ENCODE results near the gene MORN4.

The MORN4 gene

GRCh38 chr10:97572214-97572989, 60.9 kb downstream of the MORN4 start, which contains the start of gene ANKRD2:
TSS of gene ANKRD2 (plus strand) at chr10:97572779. CDS start at chr10:97572789, 10 bp downstream.
- peak; percentile 30 for DNase-seq

GRCh38 chr10:97571622-97572021, 61.7 kb downstream of the MORN4 start:
- DNase-seq, result no peak

- DNase-seq, result no peak
Observed at GRCh38 chr10:97570789-97571471, 62.4 kb downstream of the MORN4 start.

- DNase-seq, result no peak
Observed at GRCh38 chr10:97570146-97570788, 63.0 kb downstream of the MORN4 start.

GRCh38 chr10:97567891-97568290, 65.4 kb downstream of the MORN4 start:
- no peak for DNase-seq

- no peak for DNase-seq
Observed at GRCh38 chr10:97566336-97566996, 66.8 kb downstream of the MORN4 start.

GRCh38 chr10:97564776-97565175, 68.5 kb downstream of the MORN4 start:
- DNase-seq, result no peak
